Tibial nerve (tissue), 3 donors: ENCODE measurements around the gene PKDREJ.

Source experiments
- EP300 ChIP-seq, 2 donors: sonication (generic); formaldehyde crosslinking; IDR thresholded peaks; one replicate each; pipeline ENCODE4 v1.6.1; 2017; ENCODE audit warnings: antibody characterized with exemption in 2 of 2, mild to moderate bottlenecking in 1 of 2
- POLR2A ChIP-seq, 2 donors: fragments of 450-650 bp; IDR thresholded peaks; one replicate each; pipeline ENCODE4 v1.6.1; 2017; ENCODE audit warnings: antibody characterized with exemption in 2 of 2, mild to moderate bottlenecking in 2 of 2, moderate library complexity in 2 of 2

GRCh38 chr22:46286006-46286405, 22.9 kb upstream of the PKDREJ start:
- TF ChIP-seq POLR2A (IDR thresholded peaks at IDR 0.05), result no peak
- no peak for TF ChIP-seq EP300 (IDR thresholded peaks at IDR 0.05)
